GM21390 (cell line): ENCODE results near the gene POLR3B.

Source experiments
- ATAC-seq: cut with Tn5 transposase; IDR thresholded peaks from one replicate; pipeline ENCODE4 v1.9.1; 2021; ENCODE audit not compliant: unreplicated experiment

The POLR3B gene

DNA sequence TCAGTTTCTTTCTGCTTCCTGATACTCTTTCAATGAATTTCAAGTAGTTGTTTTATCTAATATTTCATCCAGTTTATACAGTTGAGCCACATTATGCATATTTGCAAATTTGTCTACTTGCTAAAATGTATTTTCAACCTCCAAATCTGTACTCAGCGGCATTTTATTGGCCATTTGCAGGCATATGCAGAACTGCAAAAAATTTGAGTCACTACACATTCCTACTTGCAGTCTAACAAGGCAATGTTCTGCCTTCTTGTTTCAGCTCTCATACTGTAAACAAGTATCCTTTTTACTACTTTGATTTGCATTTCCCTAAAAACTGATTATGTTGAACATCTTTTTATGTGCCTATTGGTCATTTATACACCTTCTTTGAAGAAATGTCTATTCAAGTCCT, 55.0 kb downstream of the POLR3B start:
- no peak for ATAC-seq

DNA sequence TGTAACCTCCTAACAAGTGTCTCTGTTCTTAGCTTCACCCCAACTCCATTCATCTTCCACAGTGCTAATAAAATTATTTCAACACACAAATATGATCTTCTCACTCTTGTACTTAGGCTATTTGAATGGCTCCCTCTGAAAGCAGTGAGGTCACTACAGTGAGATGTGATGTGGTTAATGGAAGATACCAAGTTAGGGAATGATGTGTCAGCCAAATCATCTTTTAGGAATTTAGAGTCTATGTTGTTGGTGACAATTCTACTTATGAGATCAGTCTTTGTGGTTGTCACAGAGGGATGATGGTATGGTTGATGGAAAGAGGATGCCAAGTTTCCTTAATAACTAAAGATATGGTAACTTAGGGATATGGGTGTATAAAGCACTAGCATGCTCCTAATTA, 57.6 kb downstream of the POLR3B start:
- ATAC-seq: no peak

DNA sequence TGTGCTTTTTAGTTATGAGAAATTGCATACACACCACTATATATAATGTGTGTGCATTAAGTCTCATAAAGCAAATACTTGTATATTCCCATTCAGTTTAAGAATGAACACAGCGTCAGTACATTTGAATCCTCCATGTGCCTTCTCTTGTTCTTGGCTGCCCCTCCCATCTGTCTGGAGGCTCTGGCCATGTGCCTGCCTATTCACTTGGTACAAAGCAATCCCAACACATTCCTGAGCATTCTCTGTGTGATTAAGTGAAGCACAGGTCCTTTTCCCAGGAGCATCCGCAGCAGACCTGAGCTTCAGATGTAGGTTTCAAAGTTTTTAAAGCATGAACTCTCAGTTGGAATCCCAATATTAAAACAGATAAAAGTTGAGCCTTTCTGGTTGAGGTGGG, 58.7 kb downstream of the POLR3B start:
- ATAC-seq: no peak

GRCh38 chr12:106417926-106418910, 60.7 kb downstream of the POLR3B start:
- no peak for ATAC-seq

DNA sequence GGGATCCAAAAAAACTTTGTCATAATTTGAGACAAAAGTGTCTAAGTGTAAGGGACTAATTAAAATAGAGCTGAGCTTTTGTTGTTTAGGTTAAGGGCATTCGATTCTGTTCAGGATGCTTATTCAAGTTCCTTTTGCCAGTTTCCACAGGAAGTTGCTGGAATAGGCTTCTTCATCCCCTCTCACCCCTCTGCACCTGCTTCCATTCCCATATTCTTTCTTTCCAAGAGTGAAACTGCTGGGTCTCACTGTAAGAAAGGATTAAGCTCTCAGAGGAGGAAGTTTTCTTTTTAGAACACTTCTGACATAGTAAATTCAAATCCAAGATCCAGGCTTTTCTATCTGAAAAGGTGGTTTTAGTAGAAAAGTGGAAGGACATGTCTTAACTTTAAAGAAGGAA, 61.4 kb downstream of the POLR3B start:
- no peak for ATAC-seq

DNA sequence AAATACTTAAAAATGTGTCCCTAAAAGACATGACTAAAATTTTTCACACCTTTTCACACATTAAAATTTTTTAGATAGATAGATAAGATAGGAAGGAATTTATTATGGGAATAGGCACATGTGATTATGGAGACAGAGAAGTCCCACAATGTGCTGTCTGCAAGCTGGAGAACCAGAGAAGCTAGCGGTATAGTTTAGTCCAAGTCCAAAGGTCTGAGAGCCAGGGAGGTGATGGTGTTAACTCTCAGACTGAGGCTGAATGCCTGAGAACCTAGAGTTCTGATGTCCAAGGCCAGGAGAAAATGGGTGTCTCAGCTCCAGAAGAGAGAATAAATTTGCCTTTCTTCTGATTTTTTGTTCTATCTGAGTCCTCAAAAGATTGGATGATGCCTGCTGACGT, 65.7 kb downstream of the POLR3B start:
- ATAC-seq: no peak

- no peak for ATAC-seq
These were observed 67.6 kb downstream of the POLR3B start for GRCh38 chr12:106425061-106425702.

DNA sequence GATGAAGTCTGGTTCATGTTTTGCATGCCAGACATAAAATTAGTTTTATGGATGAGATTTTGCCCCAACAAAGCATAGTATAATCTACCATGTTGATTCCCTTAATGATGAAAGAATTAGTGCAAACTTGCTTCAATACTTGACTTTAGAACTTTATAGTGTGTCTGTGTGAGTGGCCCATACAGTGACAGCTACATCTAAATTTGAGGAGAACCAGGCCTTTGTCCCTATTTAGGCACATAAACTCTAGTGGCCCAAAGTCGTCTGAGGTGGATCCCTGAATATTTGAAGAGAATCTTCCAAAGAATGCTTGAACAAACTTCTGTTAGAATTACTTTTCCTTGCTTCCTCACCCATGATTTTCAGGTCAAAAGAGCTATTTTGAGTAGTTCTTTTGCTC, 70.4 kb downstream of the POLR3B start:
- ATAC-seq: no peak

DNA sequence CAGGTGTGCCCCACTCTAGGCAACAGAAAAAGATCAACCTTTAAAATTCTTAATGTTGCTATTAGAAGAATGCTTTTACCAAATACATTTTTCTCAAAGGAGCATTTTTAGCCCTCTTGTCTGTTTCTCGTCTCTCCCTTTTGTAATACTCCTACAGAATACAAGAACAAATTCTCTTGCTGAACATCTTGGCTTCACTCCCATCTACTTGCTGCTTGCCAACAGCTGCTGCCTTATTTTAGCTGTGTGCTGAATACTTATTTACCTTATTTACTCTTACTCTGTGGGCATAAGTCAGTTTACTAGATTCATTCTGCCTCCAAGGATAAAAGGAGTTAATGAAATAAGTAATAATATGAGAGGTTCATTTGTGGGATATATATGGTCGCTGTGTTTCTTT, 70.8 kb downstream of the POLR3B start:
- ATAC-seq: no peak

DNA sequence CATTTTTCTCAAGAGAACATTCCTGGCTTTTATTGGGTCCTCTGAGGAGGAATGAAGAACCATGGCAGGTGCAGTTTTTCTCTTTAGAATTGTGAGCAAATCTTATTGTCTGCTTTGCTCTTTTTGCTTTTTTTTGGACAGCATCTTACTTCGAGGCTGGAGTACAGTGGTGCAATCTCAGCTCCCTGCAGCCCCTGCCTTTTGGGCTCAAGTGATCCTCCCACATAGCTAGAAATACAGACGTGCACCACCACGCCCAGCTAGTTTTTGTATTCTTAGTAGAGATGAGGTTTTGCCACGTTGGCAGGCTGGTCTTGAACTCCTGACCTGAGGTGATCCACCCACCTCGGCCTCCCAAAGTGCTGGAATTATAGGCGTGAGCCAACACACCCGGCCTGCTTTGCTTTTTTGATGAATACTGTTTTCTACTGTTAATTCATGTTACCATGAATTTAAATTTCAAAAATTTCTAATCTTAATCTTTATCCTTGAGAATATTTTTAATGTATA, 71.5 kb downstream of the POLR3B start:
- ATAC-seq: no peak

DNA sequence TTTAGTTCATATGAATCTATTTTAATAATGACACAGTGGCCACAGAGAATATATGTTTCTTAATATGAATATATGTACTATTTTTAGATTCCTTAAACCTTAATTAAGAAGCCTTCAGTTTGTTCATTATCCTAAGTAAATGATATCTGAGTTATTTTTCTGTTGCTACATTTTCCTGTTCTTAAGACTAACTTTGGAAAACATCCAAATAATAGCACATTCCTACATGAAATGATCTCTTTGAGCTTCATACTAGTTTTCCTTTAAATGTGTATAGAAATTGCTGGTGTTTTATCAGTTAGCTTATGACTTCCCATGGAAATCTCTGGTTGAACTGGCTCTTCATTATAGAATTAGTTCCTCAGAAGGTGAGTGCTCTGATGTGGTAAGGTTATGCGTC, 72.1 kb downstream of the POLR3B start:
- ATAC-seq: no peak

DNA sequence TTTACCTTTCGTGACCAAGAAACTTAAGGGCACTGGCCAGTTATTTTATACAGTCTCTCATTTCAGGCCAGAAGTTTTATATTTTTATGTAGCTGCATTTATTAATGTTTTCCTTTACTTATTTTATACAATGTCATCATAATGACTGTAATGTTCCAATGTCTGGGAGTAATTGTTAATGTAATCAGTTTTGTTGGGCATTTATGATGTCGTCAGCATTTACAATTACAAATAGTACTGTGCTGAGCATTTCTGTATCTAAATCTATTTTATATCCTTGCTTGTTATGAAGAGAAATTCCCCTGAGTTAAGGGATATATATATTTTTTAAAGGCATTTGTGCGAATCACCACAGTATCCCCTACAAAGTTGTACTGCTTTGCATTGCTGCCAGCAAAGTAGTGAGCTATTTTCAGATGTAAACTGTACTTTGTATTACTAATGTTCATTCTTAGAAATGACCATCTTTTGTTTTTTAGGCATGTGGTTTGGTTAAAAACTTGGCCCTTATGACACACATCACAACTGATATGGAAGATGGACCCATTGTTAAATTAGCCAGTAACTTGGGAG, 74.4 kb downstream of the POLR3B start:
- no peak for ATAC-seq

- no peak for ATAC-seq
These were observed 75.5 kb downstream of the POLR3B start for GRCh38 chr12:106433055-106433454.

- no peak for ATAC-seq
These were observed 77.0 kb downstream of the POLR3B start for GRCh38 chr12:106434526-106434925.

- no peak for ATAC-seq
These were observed 78.6 kb downstream of the POLR3B start for GRCh38 chr12:106436164-106436563.

DNA sequence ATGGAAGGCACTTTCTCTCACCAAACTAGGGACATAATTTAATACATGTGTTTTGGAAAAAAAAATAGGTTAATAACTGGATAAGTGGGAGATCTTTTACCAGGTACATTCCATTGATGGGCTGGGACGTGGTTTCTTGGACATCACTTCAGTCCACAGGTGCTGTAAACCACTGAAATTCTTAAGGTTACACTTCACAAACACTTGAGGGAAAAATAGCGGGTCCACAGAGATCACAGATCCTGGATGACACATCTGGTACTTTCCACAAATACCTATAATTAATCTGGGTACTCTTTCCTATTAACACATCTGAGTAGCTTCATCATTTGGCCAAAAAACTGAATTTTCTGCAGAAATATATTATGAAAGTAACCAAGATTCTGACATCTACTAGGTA, 85.0 kb downstream of the POLR3B start:
- no peak for ATAC-seq

GRCh38 chr12:106445053-106445452, 87.5 kb downstream of the POLR3B start:
- no peak for ATAC-seq

- no peak for ATAC-seq
These were observed 88.4 kb downstream of the POLR3B start for GRCh38 chr12:106445959-106446358.

- ATAC-seq: no peak
These were observed 89.0 kb downstream of the POLR3B start for GRCh38 chr12:106446419-106447092.

DNA sequence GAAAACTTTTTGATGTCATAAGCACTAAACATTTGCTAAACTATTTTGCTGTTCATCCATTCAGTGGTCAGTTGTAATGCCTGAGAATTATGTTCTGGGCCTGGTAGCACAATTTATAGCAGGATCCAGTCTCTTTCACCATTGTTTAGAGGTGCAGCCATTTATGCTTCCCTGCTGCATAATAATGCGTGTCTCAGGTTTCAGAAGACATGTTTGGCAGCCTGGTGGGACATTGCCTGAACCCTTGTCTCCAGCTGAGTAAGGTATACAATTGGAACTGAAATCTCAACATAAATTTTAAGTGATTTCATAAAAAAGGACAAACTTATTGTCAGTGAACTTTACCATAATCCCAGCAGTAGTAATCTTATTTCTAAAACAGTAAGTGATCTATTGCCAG, 94.8 kb downstream of the POLR3B start:
- ATAC-seq: no peak

GRCh38 chr12:106455111-106455510, 97.6 kb downstream of the POLR3B start:
- no peak for ATAC-seq
